ENCODE measurements around the gene GNB1. TPM values are rescaled to one million over a fixed set of nuclear protein-coding genes. Genes with fewer than 3 reads are reported as not detected.

The GNB1 gene
- total RNA-seq, 1 donor from 2014 or later, result 474 TPM

DNA sequence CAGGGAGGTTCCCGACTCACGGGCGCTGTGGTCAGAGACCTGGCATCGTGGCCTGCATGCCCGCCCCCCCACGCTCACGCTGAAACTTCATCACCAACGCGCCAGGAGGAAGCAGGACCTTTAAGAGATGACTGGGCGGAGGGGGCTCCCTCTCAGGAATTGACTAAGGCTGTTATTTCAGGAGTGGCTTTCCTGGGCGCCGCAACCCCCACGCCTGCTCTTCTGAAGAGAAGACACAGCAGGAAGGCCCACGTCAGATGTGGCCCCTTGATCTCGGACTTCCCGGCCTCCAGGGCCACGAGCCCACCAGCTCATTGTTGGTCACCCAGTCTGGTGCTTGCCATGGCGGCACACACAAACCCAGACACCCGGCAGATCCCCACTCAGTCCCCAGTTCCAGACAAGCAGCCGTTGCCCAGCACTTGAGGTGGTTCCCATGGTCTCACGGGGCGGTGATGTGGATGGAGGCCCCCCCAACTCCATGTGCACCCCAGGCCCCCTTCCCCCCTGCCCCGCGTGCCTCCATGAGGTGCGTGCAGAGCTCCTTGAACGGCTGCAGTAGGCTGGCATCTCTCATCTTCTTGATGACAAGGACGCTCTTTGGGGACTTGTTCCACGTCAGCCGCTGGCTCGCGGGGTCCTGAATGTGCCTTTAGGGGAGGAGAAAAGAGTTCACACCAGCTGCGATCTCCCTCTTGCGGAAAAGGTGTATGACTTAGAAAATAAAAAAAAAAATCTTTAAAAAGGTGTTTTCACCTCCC lies 134.0 kb downstream of the GNB1 start:
- H3K4me3 Mint-ChIP-seq, result no peak overlapping the region
- TF ChIP-seq, protein P1, sequence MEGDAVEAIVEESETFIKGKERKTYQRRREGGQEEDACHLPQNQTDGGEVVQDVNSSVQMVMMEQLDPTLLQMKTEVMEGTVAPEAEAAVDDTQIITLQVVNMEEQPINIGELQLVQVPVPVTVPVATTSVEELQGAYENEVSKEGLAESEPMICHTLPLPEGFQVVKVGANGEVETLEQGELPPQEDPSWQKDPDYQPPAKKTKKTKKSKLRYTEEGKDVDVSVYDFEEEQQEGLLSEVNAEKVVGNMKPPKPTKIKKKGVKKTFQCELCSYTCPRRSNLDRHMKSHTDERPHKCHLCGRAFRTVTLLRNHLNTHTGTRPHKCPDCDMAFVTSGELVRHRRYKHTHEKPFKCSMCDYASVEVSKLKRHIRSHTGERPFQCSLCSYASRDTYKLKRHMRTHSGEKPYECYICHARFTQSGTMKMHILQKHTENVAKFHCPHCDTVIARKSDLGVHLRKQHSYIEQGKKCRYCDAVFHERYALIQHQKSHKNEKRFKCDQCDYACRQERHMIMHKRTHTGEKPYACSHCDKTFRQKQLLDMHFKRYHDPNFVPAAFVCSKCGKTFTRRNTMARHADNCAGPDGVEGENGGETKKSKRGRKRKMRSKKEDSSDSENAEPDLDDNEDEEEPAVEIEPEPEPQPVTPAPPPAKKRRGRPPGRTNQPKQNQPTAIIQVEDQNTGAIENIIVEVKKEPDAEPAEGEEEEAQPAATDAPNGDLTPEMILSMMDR (conservative IDR thresholded peaks at IDR 0.05), result no peak
- no peak for DNase-seq (ENCODE audit: low read depth, low spot score)
- H3K27me3 Mint-ChIP-seq (ENCODE audit: low read depth), result no peaks in the 10 kb centered on the region
- no peak overlapping the region for H3K27ac Mint-ChIP-seq (ENCODE audit: unreplicated experiment)
- H3K36me3 Mint-ChIP-seq (ENCODE audit: low read depth), result peaks cover 3% of the 10 kb centered on the region
- H3K4me1 Mint-ChIP-seq, result peaks cover 5% of the 10 kb centered on the region
- no peaks in the 10 kb centered on the region for H3K9me3 Mint-ChIP-seq

DNA sequence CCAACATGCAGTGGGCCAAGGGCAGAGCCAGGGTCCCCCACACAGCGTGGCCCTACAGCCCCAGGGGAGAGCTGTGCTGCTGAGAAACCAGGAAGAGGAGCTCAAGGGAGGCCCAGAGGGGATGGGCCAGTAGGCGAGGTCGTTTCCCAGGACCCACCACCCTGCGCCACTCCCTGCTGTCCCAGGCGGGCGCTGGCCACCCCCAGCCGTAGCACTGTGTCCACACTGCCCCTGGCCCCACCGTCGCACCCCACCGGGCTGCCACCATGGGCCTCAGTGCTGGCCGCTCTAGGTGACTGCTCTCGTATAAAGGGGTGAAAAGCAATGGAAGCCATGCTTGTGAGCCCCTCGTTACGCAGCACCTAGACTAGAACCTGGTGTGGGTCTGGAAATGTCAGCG lies 135.0 kb downstream of the GNB1 start:
- Mint-ChIP-seq H3K4me1 (peaks cover 5% of the 10 kb centered on the region), H3K36me3 (ENCODE audit: low read depth) (peaks cover 3% of the 10 kb centered on the region), H3K27ac (ENCODE audit: unreplicated experiment) (no peak overlapping the region), H3K27me3 (ENCODE audit: low read depth) (no peaks in the 10 kb centered on the region), H3K9me3 (no peaks in the 10 kb centered on the region), H3K4me3 (no peak overlapping the region)
- no peak for DNase-seq (ENCODE audit: low read depth, low spot score)
- TF ChIP-seq, protein P1 (conservative IDR thresholded peaks at IDR 0.05), result no peak

DNA sequence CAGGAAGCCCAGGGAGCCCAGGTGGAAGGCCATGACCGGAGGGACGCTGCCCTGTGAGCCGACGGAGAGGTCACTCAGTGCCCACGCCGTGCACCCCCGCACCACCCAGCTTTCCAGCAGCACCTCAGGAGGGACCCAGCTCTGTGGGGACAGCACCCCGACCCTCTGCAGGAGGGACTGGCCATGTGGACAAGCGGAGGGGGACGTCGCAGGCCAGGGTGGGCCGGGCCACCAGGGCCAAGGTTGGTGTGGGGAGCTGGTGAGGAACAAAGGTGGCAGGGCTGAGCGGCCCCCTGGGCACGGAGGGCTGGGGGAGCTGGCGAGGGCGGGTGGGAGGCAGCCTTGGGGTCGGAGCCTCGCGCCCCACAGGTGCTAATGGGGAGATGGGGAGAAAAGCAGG lies 135.5 kb downstream of the GNB1 start:
- Mint-ChIP-seq H3K27ac (ENCODE audit: unreplicated experiment) (no peak overlapping the region), H3K4me1 (peaks cover 5% of the 10 kb centered on the region), H3K27me3 (ENCODE audit: low read depth) (no peaks in the 10 kb centered on the region), H3K9me3 (no peaks in the 10 kb centered on the region), H3K4me3 (no peak overlapping the region), H3K36me3 (ENCODE audit: low read depth) (peaks cover 3% of the 10 kb centered on the region)
- TF ChIP-seq, protein P1 (conservative IDR thresholded peaks at IDR 0.05), result no peak
- DNase-seq (ENCODE audit: low read depth, low spot score), result no peak

DNA sequence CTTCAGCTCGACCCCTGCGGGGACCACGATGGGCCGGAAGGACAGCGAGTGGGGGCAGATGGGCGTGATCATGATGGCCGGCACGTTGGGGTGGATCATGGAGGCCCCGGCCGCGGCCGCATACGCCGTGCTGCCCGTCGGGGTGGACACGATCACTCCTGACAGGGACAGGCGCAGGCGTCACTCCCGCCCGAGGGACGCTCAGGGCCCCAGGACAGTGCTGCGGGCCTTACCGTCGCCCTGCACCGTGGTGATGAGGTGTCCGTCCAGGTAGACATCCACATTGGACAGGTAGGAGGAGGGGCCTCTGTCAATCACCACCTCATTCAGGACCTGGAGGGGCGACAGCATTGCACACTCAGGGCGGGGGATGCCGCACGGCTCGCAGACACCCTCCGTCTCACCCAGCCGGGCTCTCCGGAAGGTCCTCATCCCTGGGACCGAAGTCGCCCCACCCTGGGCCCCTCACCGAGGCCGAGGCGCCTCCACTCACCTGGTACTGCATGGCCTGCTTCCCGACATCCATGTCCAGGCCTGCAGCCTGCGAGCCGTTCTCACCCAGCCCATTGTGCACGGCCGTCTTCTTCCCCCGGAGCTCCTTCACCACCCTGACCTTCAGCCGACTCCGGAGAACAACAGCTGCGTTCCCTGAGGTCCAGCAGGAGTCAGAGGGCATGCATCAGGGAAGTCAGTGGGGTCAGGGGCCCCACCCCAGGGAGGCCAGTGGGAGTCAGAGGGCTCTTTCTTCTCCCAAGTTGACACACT lies 136.7 kb downstream of the GNB1 start:
- Mint-ChIP-seq H3K36me3 (ENCODE audit: low read depth) (peaks cover 3% of the 10 kb centered on the region), H3K27ac (ENCODE audit: unreplicated experiment) (no peak overlapping the region), H3K9me3 (no peaks in the 10 kb centered on the region), H3K27me3 (ENCODE audit: low read depth) (no peaks in the 10 kb centered on the region), H3K4me3 (no peak overlapping the region), H3K4me1 (peaks cover 5% of the 10 kb centered on the region)
- no peak for DNase-seq (ENCODE audit: low read depth, low spot score)
- TF ChIP-seq, protein P1 (conservative IDR thresholded peaks at IDR 0.05), result no peak

DNA sequence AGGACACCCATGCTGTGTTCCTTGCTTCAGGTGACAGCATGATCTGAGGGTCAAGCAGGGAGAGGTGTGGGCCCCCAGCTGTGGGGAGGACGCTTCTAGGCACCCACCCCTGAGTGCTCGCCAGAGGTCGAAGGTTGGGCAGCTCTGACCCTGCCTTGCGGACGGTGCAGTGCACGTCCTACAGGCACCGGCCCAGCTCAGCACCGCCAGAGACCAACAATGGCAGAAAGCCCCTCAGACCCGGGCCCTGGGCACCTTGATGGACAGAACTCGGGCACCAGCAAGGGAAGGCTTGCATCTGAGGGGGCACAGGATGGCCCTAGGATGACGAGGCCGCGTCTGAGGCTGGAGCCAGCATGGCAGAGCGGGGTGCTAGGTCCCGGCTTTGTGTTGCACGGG lies 137.3 kb downstream of the GNB1 start:
- peaks cover 6% of the 10 kb centered on the region for H3K4me1 Mint-ChIP-seq
- no peak for DNase-seq (ENCODE audit: low read depth, low spot score)
- no peaks in the 10 kb centered on the region for H3K27me3 Mint-ChIP-seq (ENCODE audit: low read depth)
- H3K36me3 Mint-ChIP-seq (ENCODE audit: low read depth), result peaks cover 3% of the 10 kb centered on the region
- H3K9me3 Mint-ChIP-seq, result no peaks in the 10 kb centered on the region
- no peak overlapping the region for H3K4me3 Mint-ChIP-seq
- H3K27ac Mint-ChIP-seq (ENCODE audit: unreplicated experiment), result no peak overlapping the region
- TF ChIP-seq, protein P1 (conservative IDR thresholded peaks at IDR 0.05), result no peak
